DOHH2 (cell line): Measurements from ENCODE around the gene COL20A1.

Source experiments
- H3F3A ChIP-seq: fragments of 200-600 bp; sonication (generic), shearing (Covaris generic); 2 replicates; pipeline ENCODE4 v1.6.0; 2016; ENCODE audit warnings: antibody characterized with exemption, mild to moderate bottlenecking; ENCODE audit not compliant: control insufficient read depth, insufficient read depth
- H3K27ac ChIP-seq: fragments of 200-600 bp; sonication (generic); 2 replicates; pipeline ENCODE4 v1.5.1; 2014; ENCODE audit warnings: low read depth, mild to moderate bottlenecking, low read length, moderate library complexity
- H3K27me3 ChIP-seq: fragments of 200-600 bp; sonication (generic); 2 replicates; pipeline ENCODE4 v1.6.1; 2014; ENCODE audit warnings: mild to moderate bottlenecking, low read length, mixed read lengths; ENCODE audit not compliant: control insufficient read depth
- H3K36me3 ChIP-seq: fragments of 200-600 bp; sonication (generic); 2 replicates; pipeline ENCODE4 v1.6.1; 2014; ENCODE audit warnings: mild to moderate bottlenecking, low read length, moderate library complexity, mixed read lengths; ENCODE audit not compliant: control insufficient read depth
- H3K4me1 ChIP-seq: fragments of 200-600 bp; sonication (generic); 2 replicates; pipeline ENCODE4 v1.6.1; 2014; ENCODE audit warnings: mild to moderate bottlenecking, low read length, mixed read lengths; ENCODE audit not compliant: control insufficient read depth
- H3K4me2 ChIP-seq: fragments of 200-600 bp; sonication (generic); 2 replicates; pipeline ENCODE4 v1.6.0; 2014; ENCODE audit warnings: mild to moderate bottlenecking, low read length, moderate library complexity
- H3K4me3 ChIP-seq: fragments of 200-600 bp; sonication (generic); 2 replicates; pipeline ENCODE4 v1.5.1; 2014; ENCODE audit warnings: mild to moderate bottlenecking, low read length, mixed read lengths
- H3K79me2 ChIP-seq: fragments of 200-600 bp; sonication (generic); 2 replicates; pipeline ENCODE4 v1.6.1; 2014; ENCODE audit warnings: mild to moderate bottlenecking, low read length, mixed read lengths; ENCODE audit not compliant: control insufficient read depth
- H3K9me2 ChIP-seq: fragments of 200-600 bp; sonication (generic); replicated peaks from 2 replicates; pipeline ENCODE4 v1.6.1; 2014; ENCODE audit warnings: mild to moderate bottlenecking, low read length, mixed read lengths; ENCODE audit not compliant: control insufficient read depth
- H3K9me3 ChIP-seq: fragments of 200-600 bp; sonication (generic); 2 replicates; pipeline ENCODE4 v1.6.1; 2014; ENCODE audit warnings: antibody characterized with exemption, low read length, mixed read lengths; ENCODE audit not compliant: control insufficient read depth, insufficient read depth
- H4K20me1 ChIP-seq: fragments of 200-600 bp; sonication (generic); 2 replicates; pipeline ENCODE4 v1.6.0; 2014; ENCODE audit warnings: low read depth, mild to moderate bottlenecking, antibody characterized with exemption, low read length, moderate library complexity; ENCODE audit not compliant: control insufficient read depth, insufficient read depth
- CTCF ChIP-seq: fragments of 200-600 bp; sonication (generic); IDR thresholded peaks from one replicate; pipeline ENCODE4 v1.5.1; 2014; ENCODE audit warnings: antibody characterized with exemption, mild to moderate bottlenecking, low read depth, low read length; ENCODE audit not compliant: poor library complexity, severe bottlenecking
- EZH2phosphoT487 ChIP-seq: fragments of 200-600 bp; sonication (generic); IDR thresholded peaks from 2 replicates; pipeline ENCODE4 v1.6.1; 2017; ENCODE audit warnings: borderline replicate concordance, mild to moderate bottlenecking, antibody characterized with exemption, low read length, moderate library complexity, mixed read lengths

COL20A1 gene

GRCh38 chr20:63312273-63312672 lies 19.3 kb downstream of the COL20A1 start:
- no peak overlapping the region for H3K4me3 ChIP-seq
- no peaks in the 10 kb centered on the region for H4K20me1 ChIP-seq
- no peaks in the 10 kb centered on the region for H3K27me3 ChIP-seq
- no peak overlapping the region for H3K27ac ChIP-seq
- no peaks in the 10 kb centered on the region for H3K9me3 ChIP-seq
- no peak for TF ChIP-seq CTCF
- TF ChIP-seq EZH2phosphoT487: no peak
- no peak overlapping the region for H3K4me2 ChIP-seq
- no peaks in the 10 kb centered on the region for H3K36me3 ChIP-seq
- H3K9me2 ChIP-seq: no peaks in the 10 kb centered on the region
- no peaks in the 10 kb centered on the region for H3F3A ChIP-seq
- H3K4me1 ChIP-seq: no peaks in the 10 kb centered on the region
- no peaks in the 10 kb centered on the region for H3K79me2 ChIP-seq

- Histone ChIP-seq H3K4me1 (no peaks in the 10 kb centered on the region), H3K27me3 (no peaks in the 10 kb centered on the region), H3K27ac (no peak overlapping the region), H3K79me2 (no peaks in the 10 kb centered on the region), H3K9me2 (no peaks in the 10 kb centered on the region), H3K4me3 (no peak overlapping the region), H3F3A (no peaks in the 10 kb centered on the region), H4K20me1 (no peaks in the 10 kb centered on the region), H3K4me2 (no peak overlapping the region), H3K9me3 (no peaks in the 10 kb centered on the region), H3K36me3 (no peaks in the 10 kb centered on the region)
- TF ChIP-seq EZH2phosphoT487 (no peak), CTCF (no peak)
Measured at GRCh38 chr20:63312690-63313348, 19.8 kb downstream of the COL20A1 start.

GRCh38 chr20:63313349-63314014 lies 20.5 kb downstream of the COL20A1 start:
- no peaks in the 10 kb centered on the region for H3K79me2 ChIP-seq
- no peaks in the 10 kb centered on the region for H3K27me3 ChIP-seq
- no peak overlapping the region for H3K4me3 ChIP-seq
- no peaks in the 10 kb centered on the region for H3F3A ChIP-seq
- no peaks in the 10 kb centered on the region for H3K9me2 ChIP-seq
- TF ChIP-seq EZH2phosphoT487 (no peak), CTCF (no peak)
- no peaks in the 10 kb centered on the region for H4K20me1 ChIP-seq
- no peak overlapping the region for H3K4me2 ChIP-seq
- H3K4me1 ChIP-seq: no peaks in the 10 kb centered on the region
- H3K27ac ChIP-seq: no peak overlapping the region
- H3K9me3 ChIP-seq: no peaks in the 10 kb centered on the region
- no peaks in the 10 kb centered on the region for H3K36me3 ChIP-seq
